AG04450 (cell line): Measurements from ENCODE around the gene PTGS2. TPM values are rescaled to one million over a fixed set of nuclear protein-coding genes. Genes with fewer than 3 reads are reported as not detected.

Source experiments
- CTCF ChIA-PET: fragments of 300-600, 350-600 bp; formaldehyde crosslinking; extraction: SDS; loops from one replicate; lab custom pipeline; 2022; ENCODE audit warnings: antibody characterized with exemption, inconsistent platforms; lab: Charles Lee
- POLR2A ChIA-PET: fragments of 350-600 bp; formaldehyde crosslinking; extraction: SDS; loops from one replicate; lab custom pipeline; 2021; ENCODE audit warnings: antibody characterized with exemption, inconsistent platforms; lab: Yijun Ruan, JAX
- DNase-seq: peaks from one replicate; pipeline ENCODE4 v3.0.0-alpha.2; 2011; ENCODE audit warnings: low read depth, low spot score
- H3K27ac ChIP-seq: one replicate; pipeline ENCODE4 v1.5.1; 2012; ENCODE audit warnings: low read depth, low read length, control low read depth
- H3K27me3 ChIP-seq: one replicate; pipeline ENCODE4 v1.6.0; 2012; ENCODE audit warnings: low read length; ENCODE audit not compliant: control insufficient read depth, insufficient read depth
- H3K4me3 ChIP-seq: 2 replicates; pipeline ENCODE4 v1.5.1; 2011; ENCODE audit warnings: mild to moderate bottlenecking, low read depth, low read length, control low read depth
- H3K9me3 ChIP-seq: 2 replicates; pipeline ENCODE4 v1.5.1; 2012; ENCODE audit warnings: low read length; ENCODE audit not compliant: control insufficient read depth, insufficient read depth
- CTCF ChIP-seq: IDR thresholded peaks from 2 replicates; pipeline ENCODE4 v1.5.1; 2011; ENCODE audit warnings: low read depth, low read length, control low read depth, inconsistent platforms
- polyA plus RNA-seq: library from polyadenylated mRNA; depleted of rRNA; stranded (reverse); fragments of >200 nt; gene quantifications from 2 replicates; pipeline ENCODE4 v1.2.3, GENCODE V29; 2011

Gene PTGS2
- polyA plus RNA-seq, 1 experiment = 2.7 TPM

GRCh38 chr1:186659890-186660341 lies 20.3 kb downstream of the PTGS2 start:
- Histone ChIP-seq H3K27me3 (no peaks in the 10 kb centered on the region), H3K27ac (no peak overlapping the region), H3K9me3 (no peaks in the 10 kb centered on the region), H3K4me3 (no peak overlapping the region)
- no peak for TF ChIP-seq CTCF
- no peak for DNase-seq
- POLR2A ChIA-PET = no interaction called here
- CTCF ChIA-PET = no interaction called here

- no peak overlapping the region for H3K27ac ChIP-seq
- POLR2A ChIA-PET = no interaction called here
- no peaks in the 10 kb centered on the region for H3K9me3 ChIP-seq
- no peak for TF ChIP-seq CTCF
- H3K27me3 ChIP-seq = no peaks in the 10 kb centered on the region
- CTCF ChIA-PET = no interaction called here
- DNase-seq = no peak
- H3K4me3 ChIP-seq = no peak overlapping the region
Observed at GRCh38 chr1:186658999-186659398, 21.2 kb downstream of the PTGS2 start.

GRCh38 chr1:186657481-186657880 lies 22.7 kb downstream of the PTGS2 start:
- CTCF ChIA-PET = interaction anchor here (1.6 kb wide), 1 partner anchor 22 kb away, joined by 4 read pairs; no protein-coding TSS in a partner anchor
- DNase-seq = no peak
- TF ChIP-seq CTCF = no peak
- no peak overlapping the region for H3K4me3 ChIP-seq
- no peaks in the 10 kb centered on the region for H3K9me3 ChIP-seq
- no peaks in the 10 kb centered on the region for H3K27me3 ChIP-seq
- H3K27ac ChIP-seq = no peak overlapping the region
- POLR2A ChIA-PET = no interaction called here

- CTCF ChIA-PET = interaction anchor here (0.8 kb wide), 1 partner anchor 24 kb away, joined by 4 read pairs; the partner anchor contains the start of gene PTGS2
- H3K9me3 ChIP-seq = no peaks in the 10 kb centered on the region
- TF ChIP-seq CTCF = no peak
- H3K4me3 ChIP-seq = no peak overlapping the region
- POLR2A ChIA-PET = no interaction called here
- no peak for DNase-seq
- no peaks in the 10 kb centered on the region for H3K27me3 ChIP-seq
- no peak overlapping the region for H3K27ac ChIP-seq
Observed at GRCh38 chr1:186655876-186656275, 24.3 kb downstream of the PTGS2 start.

- Histone ChIP-seq H3K27me3 (no peaks in the 10 kb centered on the region), H3K9me3 (no peaks in the 10 kb centered on the region), H3K27ac (no peak overlapping the region), H3K4me3 (no peak overlapping the region)
- DNase-seq = no peak
- POLR2A ChIA-PET = no interaction called here
- CTCF ChIA-PET = no interaction called here
- no peak for TF ChIP-seq CTCF
Observed at GRCh38 chr1:186654741-186655140, 25.5 kb downstream of the PTGS2 start.
